ENCODE measurements around the gene ZBTB20.

Gene ZBTB20

GRCh38 chr3:114308830-114309229 lies 838.3 kb downstream of the ZBTB20 start:
- H3K4me3 Mint-ChIP-seq: peak overlapping the region; percentile 8
- no peaks in the 10 kb centered on the region for H3K27me3 Mint-ChIP-seq (ENCODE audit: low read depth)
- no peaks in the 10 kb centered on the region for H3K9me3 Mint-ChIP-seq
- H3K4me1 Mint-ChIP-seq (ENCODE audit: low read depth): peaks cover 30% of the 10 kb centered on the region
- H3K36me3 Mint-ChIP-seq (ENCODE audit: low read depth): no peaks in the 10 kb centered on the region
- H3K27ac Mint-ChIP-seq: peak overlapping the region; percentile 79

GRCh38 chr3:114308377-114308776 lies 838.7 kb downstream of the ZBTB20 start:
- H3K27me3 Mint-ChIP-seq (ENCODE audit: low read depth): no peaks in the 10 kb centered on the region
- peaks cover 27% of the 10 kb centered on the region for H3K4me1 Mint-ChIP-seq (ENCODE audit: low read depth)
- no peaks in the 10 kb centered on the region for H3K36me3 Mint-ChIP-seq (ENCODE audit: low read depth)
- no peaks in the 10 kb centered on the region for H3K9me3 Mint-ChIP-seq
- H3K27ac Mint-ChIP-seq: peak overlapping the region; percentile 79
- H3K4me3 Mint-ChIP-seq: peak overlapping the region; percentile 8

GRCh38 chr3:114307832-114308231 lies 839.3 kb downstream of the ZBTB20 start:
- H3K9me3 Mint-ChIP-seq: no peaks in the 10 kb centered on the region
- no peaks in the 10 kb centered on the region for H3K36me3 Mint-ChIP-seq (ENCODE audit: low read depth)
- peaks cover 26% of the 10 kb centered on the region for H3K4me1 Mint-ChIP-seq (ENCODE audit: low read depth)
- no peak overlapping the region for H3K4me3 Mint-ChIP-seq
- no peaks in the 10 kb centered on the region for H3K27me3 Mint-ChIP-seq (ENCODE audit: low read depth)
- peak overlapping the region; percentile 79 for H3K27ac Mint-ChIP-seq

DNA sequence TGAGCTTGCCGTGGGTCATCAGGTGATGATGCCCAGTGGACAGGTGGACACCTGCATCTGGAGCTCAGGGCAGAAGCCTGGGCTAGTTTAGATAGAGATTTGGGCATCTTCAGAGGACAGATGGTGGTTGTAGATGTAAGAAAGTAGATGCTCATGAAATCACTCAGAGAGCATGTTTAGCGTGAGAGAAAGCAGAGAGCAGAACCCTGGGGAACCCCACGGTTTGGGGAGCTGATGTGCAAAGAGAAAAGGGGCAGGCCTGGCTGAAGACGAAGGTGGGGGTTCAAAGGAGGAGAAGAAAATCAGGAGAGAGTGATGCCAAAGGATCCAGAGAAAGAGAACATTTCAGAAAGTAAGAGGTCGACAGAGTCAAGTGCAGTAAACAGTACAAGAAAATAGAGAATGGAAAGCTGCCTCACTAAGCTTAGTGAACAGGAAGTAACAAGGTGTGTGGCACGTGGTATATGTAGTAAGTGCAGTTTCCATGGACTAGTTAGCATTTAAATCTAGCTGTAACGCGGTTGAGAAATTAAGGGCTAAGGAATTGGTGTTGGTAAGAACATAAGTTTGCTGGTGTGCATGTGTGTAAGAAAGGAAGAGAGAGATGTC lies 839.8 kb downstream of the ZBTB20 start:
- Mint-ChIP-seq H3K36me3 (ENCODE audit: low read depth) (no peaks in the 10 kb centered on the region), H3K9me3 (no peaks in the 10 kb centered on the region), H3K27ac (peak overlapping the region; percentile 63), H3K4me1 (ENCODE audit: low read depth) (peaks cover 26% of the 10 kb centered on the region), H3K4me3 (peak overlapping the region; percentile 8), H3K27me3 (ENCODE audit: low read depth) (no peaks in the 10 kb centered on the region)

GRCh38 chr3:114299941-114300624 lies 847.0 kb downstream of the ZBTB20 start:
- Mint-ChIP-seq H3K27ac (no peak overlapping the region), H3K36me3 (ENCODE audit: low read depth) (no peaks in the 10 kb centered on the region), H3K27me3 (ENCODE audit: low read depth) (peaks cover 4% of the 10 kb centered on the region), H3K9me3 (no peaks in the 10 kb centered on the region), H3K4me3 (no peak overlapping the region), H3K4me1 (ENCODE audit: low read depth) (peaks cover 3% of the 10 kb centered on the region)

GRCh38 chr3:114299421-114299820 lies 847.7 kb downstream of the ZBTB20 start:
- Mint-ChIP-seq H3K27ac (no peak overlapping the region), H3K27me3 (ENCODE audit: low read depth) (peaks cover 4% of the 10 kb centered on the region), H3K4me1 (ENCODE audit: low read depth) (peaks cover 3% of the 10 kb centered on the region), H3K9me3 (no peaks in the 10 kb centered on the region), H3K4me3 (no peak overlapping the region), H3K36me3 (ENCODE audit: low read depth) (no peaks in the 10 kb centered on the region)

- no peak overlapping the region for H3K27ac Mint-ChIP-seq
- no peaks in the 10 kb centered on the region for H3K27me3 Mint-ChIP-seq (ENCODE audit: low read depth)
- peaks cover 4% of the 10 kb centered on the region for H3K4me1 Mint-ChIP-seq (ENCODE audit: low read depth)
- H3K4me3 Mint-ChIP-seq: no peak overlapping the region
- H3K9me3 Mint-ChIP-seq: no peaks in the 10 kb centered on the region
- no peaks in the 10 kb centered on the region for H3K36me3 Mint-ChIP-seq (ENCODE audit: low read depth)
These were observed 851.1 kb downstream of the ZBTB20 start for GRCh38 chr3:114295946-114296345.

- Mint-ChIP-seq H3K4me3 (peak overlapping the region; percentile 3), H3K36me3 (ENCODE audit: low read depth) (no peaks in the 10 kb centered on the region), H3K27ac (no peak overlapping the region), H3K9me3 (no peaks in the 10 kb centered on the region), H3K27me3 (ENCODE audit: low read depth) (no peaks in the 10 kb centered on the region), H3K4me1 (ENCODE audit: low read depth) (peaks cover 4% of the 10 kb centered on the region)
These were observed 852.1 kb downstream of the ZBTB20 start for GRCh38 chr3:114294940-114295480.

DNA sequence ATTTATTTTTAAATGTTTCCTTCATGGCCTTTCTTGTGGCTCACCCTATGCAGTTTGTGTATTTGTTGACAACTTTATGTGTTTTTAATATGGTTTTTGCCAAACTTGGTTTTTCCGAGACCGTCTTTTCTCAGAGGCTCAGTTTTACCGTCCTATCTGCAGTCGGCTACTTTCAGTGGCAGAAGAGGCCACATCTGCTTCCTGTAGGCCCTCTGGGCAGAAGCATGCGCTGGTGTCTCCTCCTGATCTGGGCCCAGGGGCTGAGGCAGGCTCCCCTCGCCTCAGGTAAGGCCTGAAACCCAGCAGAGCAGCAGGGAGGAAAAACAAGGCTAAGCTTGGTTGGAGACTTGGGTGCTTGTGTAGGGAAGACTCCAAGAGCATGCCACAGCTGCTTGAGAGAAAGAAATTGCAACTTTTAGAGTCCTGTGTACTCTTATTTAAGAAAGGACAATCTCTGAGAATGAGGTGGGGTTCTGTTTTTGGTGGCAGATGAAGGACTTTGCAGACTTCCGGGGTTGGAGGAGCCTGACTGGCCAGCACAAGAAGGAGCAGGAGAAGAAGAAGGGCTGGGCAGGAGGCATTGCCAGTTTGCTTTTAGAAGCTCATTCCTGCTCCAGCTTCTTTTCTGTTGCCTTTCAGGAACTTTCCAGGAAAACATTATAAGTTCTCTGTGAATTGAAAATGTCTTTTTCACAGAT lies 853.1 kb downstream of the ZBTB20 start, which contains the start of gene TIGIT:
TSS of gene TIGIT (plus strand) at position 191 of the 698 bp plus-strand sequence. CDS start at position 225, 34 bp downstream.
- Mint-ChIP-seq H3K4me1 (ENCODE audit: low read depth) (peaks cover 2% of the 10 kb centered on the region), H3K36me3 (ENCODE audit: low read depth) (no peaks in the 10 kb centered on the region), H3K27me3 (ENCODE audit: low read depth) (no peaks in the 10 kb centered on the region)

GRCh38 chr3:114290911-114291901 lies 855.9 kb downstream of the ZBTB20 start:
- Mint-ChIP-seq H3K9me3 (no peaks in the 10 kb centered on the region), H3K27ac (peak overlapping the region; percentile 67), H3K4me1 (ENCODE audit: low read depth) (peaks cover 2% of the 10 kb centered on the region), H3K27me3 (ENCODE audit: low read depth) (no peaks in the 10 kb centered on the region), H3K4me3 (no peak overlapping the region), H3K36me3 (ENCODE audit: low read depth) (no peaks in the 10 kb centered on the region)

More for the DNA sequence above, 853.1 kb downstream of the ZBTB20 start, which contains the start of gene TIGIT:
- peak within 1 kb of the TSS; percentile 6 for H3K4me3 Mint-ChIP-seq
- no peaks in the 10 kb centered on the region for H3K9me3 Mint-ChIP-seq
- H3K27ac Mint-ChIP-seq: no peak within 1 kb of the TSS

GRCh38 chr3:114286266-114286665 lies 860.8 kb downstream of the ZBTB20 start:
- Mint-ChIP-seq H3K36me3 (ENCODE audit: low read depth) (peaks cover 2% of the 10 kb centered on the region), H3K27me3 (ENCODE audit: low read depth) (no peaks in the 10 kb centered on the region), H3K4me3 (no peak overlapping the region), H3K27ac (no peak overlapping the region), H3K9me3 (peaks cover 4% of the 10 kb centered on the region), H3K4me1 (ENCODE audit: low read depth) (peaks cover 2% of the 10 kb centered on the region)

GRCh38 chr3:114285648-114286230 lies 861.3 kb downstream of the ZBTB20 start:
- peaks cover 4% of the 10 kb centered on the region for H3K9me3 Mint-ChIP-seq
- H3K4me1 Mint-ChIP-seq (ENCODE audit: low read depth): no peaks in the 10 kb centered on the region
- H3K27ac Mint-ChIP-seq: no peak overlapping the region
- H3K27me3 Mint-ChIP-seq (ENCODE audit: low read depth): no peaks in the 10 kb centered on the region
- peaks cover 2% of the 10 kb centered on the region for H3K36me3 Mint-ChIP-seq (ENCODE audit: low read depth)
- no peak overlapping the region for H3K4me3 Mint-ChIP-seq

DNA sequence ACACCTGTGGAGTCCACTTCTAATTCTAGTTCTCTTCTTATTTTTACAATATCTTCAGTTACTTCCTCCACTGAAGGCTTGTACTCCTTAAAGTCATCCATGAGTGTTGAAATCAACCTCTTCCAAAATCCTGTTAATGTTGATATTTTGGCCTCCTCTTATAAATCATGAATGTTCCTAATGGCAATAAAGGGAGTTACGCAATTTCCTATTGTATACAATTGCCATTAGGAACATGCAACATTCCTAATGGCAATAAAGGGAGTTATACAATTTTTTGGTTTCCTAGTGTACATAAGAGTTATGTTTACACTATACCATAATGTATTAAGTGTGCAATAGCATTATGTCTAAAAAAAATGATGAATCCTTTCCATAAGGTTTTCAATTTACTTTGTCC lies 862.4 kb downstream of the ZBTB20 start:
- peaks cover 2% of the 10 kb centered on the region for H3K36me3 Mint-ChIP-seq (ENCODE audit: low read depth)
- H3K27ac Mint-ChIP-seq: no peak overlapping the region
- no peak overlapping the region for H3K4me3 Mint-ChIP-seq
- H3K27me3 Mint-ChIP-seq (ENCODE audit: low read depth): no peaks in the 10 kb centered on the region
- H3K9me3 Mint-ChIP-seq: peaks cover 4% of the 10 kb centered on the region
- no peaks in the 10 kb centered on the region for H3K4me1 Mint-ChIP-seq (ENCODE audit: low read depth)
